Lower lobe of right lung (tissue), 2 donors: ENCODE measurements around the gene ARHGEF28. TPM values are rescaled to one million over a fixed set of nuclear protein-coding genes. Genes with fewer than 3 reads are reported as not detected.

ENCODE experiments used
- ATAC-seq, 2 donors: fragments of 200-7000 bp; cut with Tn5 transposase; one replicate each; pipeline ENCODE4 v1.9.1; 2020 to 2022; ENCODE audit warnings: mild to moderate bottlenecking in 2 of 2, moderate library complexity in 2 of 2
- DNase-seq: peaks from one replicate; pipeline ENCODE4 v3.0.0-alpha.2; 2020
- H3K27ac ChIP-seq: fragments of 200-600 bp; one replicate; pipeline ENCODE4 v1.8.0; 2022
- H3K27me3 ChIP-seq: fragments of 200-600 bp; one replicate; pipeline ENCODE4 v1.8.0; 2022; ENCODE audit warnings: low read depth
- H3K36me3 ChIP-seq: fragments of 200-600 bp; one replicate; pipeline ENCODE4 v1.8.0; 2022; ENCODE audit warnings: mild to moderate bottlenecking
- H3K4me1 ChIP-seq: fragments of 200-600 bp; one replicate; pipeline ENCODE4 v1.8.0; 2022
- H3K4me3 ChIP-seq: fragments of 200-600 bp; one replicate; pipeline ENCODE4 v1.8.0; 2022; ENCODE audit warnings: mild to moderate bottlenecking
- H3K9me3 ChIP-seq: fragments of 200-600 bp; one replicate; pipeline ENCODE4 v1.8.0; 2022
- CTCF ChIP-seq: fragments of 200-600 bp; IDR thresholded peaks from one replicate; pipeline ENCODE4 v1.8.0; 2022; ENCODE audit warnings: antibody characterized with exemption, mild to moderate bottlenecking
- intact Hi-C: fragments of 100-400 bp; cut with DNase I; formaldehyde crosslinking; loops from one replicate; pipeline ENCODE4 v1.11.0; 2022
- total RNA-seq: library from RNA; stranded (reverse); fragmentation: NEBNext Ultra II Directional; extraction: Animal tissue kit (Norgen Biotek cat#: 25700); gene quantifications from one replicate; pipeline ENCODE4 v1.2.1, GENCODE V29; 2021
- donor health status: DM: no; HTN: yes; CAD: no; lungs with severe emphysema.

Gene ARHGEF28
- total RNA-seq, 1 donor from 2014 or later: 30.4 TPM

DNA sequence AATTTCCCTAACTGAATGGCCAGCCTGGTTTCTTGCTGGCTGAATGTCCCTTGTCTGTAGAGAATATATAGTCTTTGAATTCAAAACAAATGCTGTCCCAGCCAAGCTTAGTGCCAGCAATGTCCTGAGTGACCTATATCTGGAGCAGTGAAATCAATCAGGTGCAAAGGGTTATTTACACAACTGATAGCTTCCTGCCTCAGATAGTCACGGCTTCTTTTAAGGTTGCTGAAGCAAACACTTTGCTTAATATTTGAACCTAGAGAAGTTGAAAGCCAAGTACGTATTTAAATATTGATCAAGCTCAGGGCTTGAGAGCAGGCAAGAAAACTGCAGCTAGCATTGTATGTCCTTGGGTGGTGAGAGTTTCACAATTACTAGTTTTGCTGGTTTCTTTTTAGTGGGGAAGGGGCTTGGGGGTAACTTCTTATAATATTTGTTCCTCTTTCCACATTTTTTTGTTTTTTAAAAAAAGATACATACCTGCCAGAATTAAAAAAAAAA is 2.0 kb upstream of the ARHGEF28 start:
- TF ChIP-seq CTCF: no peak
- Histone ChIP-seq H3K4me3 (no peak overlapping the region), H3K27me3 (no peaks in the 10 kb centered on the region), H3K4me1 (peaks cover 16% of the 10 kb centered on the region), H3K36me3 (no peaks in the 10 kb centered on the region), H3K27ac (no peak overlapping the region), H3K9me3 (no peaks in the 10 kb centered on the region)
- intact Hi-C loops: no loop called here
- DNase-seq: no peak
- no peak for ATAC-seq

DNA sequence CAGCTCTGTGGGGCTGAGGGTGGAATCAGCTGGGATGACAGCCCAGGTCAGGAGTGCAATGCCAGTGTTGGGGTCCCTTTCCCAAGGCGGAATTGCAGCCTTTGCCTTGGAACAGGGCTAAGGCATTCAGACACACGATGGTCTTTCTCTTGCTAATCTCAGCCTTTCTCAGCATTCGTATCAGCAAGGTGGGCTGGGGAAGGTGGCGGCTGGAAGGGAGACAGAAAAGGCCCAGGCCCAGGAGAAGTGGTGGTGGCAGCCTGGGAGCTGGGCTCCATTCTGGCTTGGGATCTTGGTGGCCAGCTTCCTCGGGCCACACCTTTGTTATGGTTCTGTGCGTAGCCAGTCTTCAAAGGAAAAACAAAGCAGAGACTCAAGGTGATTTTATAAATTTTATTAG is 1.1 kb upstream of the ARHGEF28 start:
- TF ChIP-seq CTCF: no peak
- H3K36me3 ChIP-seq: no peaks in the 10 kb centered on the region
- peaks cover 16% of the 10 kb centered on the region for H3K4me1 ChIP-seq
- H3K27ac ChIP-seq: no peak overlapping the region
- H3K9me3 ChIP-seq: no peaks in the 10 kb centered on the region
- ATAC-seq: no peak
- intact Hi-C loops: no loop called here
- H3K27me3 ChIP-seq: no peaks in the 10 kb centered on the region
- no peak for DNase-seq
- H3K4me3 ChIP-seq: no peak overlapping the region

GRCh38 chr5:73625372-73625943 is 538 bp upstream of the ARHGEF28 start:
- no peak for DNase-seq

GRCh38 chr5:73626814-73627313 is 868 bp downstream of the ARHGEF28 start:
- Histone ChIP-seq H3K9me3 (no peaks in the 10 kb centered on the region), H3K4me3 (peak overlapping the region; percentile 76), H3K36me3 (no peaks in the 10 kb centered on the region), H3K4me1 (peaks cover 16% of the 10 kb centered on the region), H3K27ac (peak overlapping the region; percentile 65), H3K27me3 (peaks cover 3% of the 10 kb centered on the region)
- no peak for ATAC-seq
- no peak for DNase-seq
- TF ChIP-seq CTCF: no peak
- intact Hi-C loops: no loop called here

More at GRCh38 chr5:73625372-73625943, 538 bp upstream of the ARHGEF28 start:
- intact Hi-C loops: no loop called here
- Histone ChIP-seq H3K4me1 (peaks cover 16% of the 10 kb centered on the region), H3K36me3 (no peaks in the 10 kb centered on the region), H3K9me3 (no peaks in the 10 kb centered on the region), H3K27me3 (peaks cover 2% of the 10 kb centered on the region), H3K27ac (peak overlapping the region; percentile 60), H3K4me3 (peak overlapping the region; percentile 76)
- no peak for TF ChIP-seq CTCF
- peak; percentile 63 to 69 for ATAC-seq

- DNase-seq: no peak
- no peak for ATAC-seq
- TF ChIP-seq CTCF: no peak
- intact Hi-C loops: no loop called here
- H3K27ac ChIP-seq: no peak overlapping the region
- H3K36me3 ChIP-seq: no peaks in the 10 kb centered on the region
- H3K9me3 ChIP-seq: no peaks in the 10 kb centered on the region
- H3K4me3 ChIP-seq: no peak overlapping the region
- peaks cover 3% of the 10 kb centered on the region for H3K27me3 ChIP-seq
- peaks cover 16% of the 10 kb centered on the region for H3K4me1 ChIP-seq
Measured at GRCh38 chr5:73629456-73629855, 3.5 kb downstream of the ARHGEF28 start.
